ENCODE data around the gene BLVRB.

The BLVRB gene

DNA sequence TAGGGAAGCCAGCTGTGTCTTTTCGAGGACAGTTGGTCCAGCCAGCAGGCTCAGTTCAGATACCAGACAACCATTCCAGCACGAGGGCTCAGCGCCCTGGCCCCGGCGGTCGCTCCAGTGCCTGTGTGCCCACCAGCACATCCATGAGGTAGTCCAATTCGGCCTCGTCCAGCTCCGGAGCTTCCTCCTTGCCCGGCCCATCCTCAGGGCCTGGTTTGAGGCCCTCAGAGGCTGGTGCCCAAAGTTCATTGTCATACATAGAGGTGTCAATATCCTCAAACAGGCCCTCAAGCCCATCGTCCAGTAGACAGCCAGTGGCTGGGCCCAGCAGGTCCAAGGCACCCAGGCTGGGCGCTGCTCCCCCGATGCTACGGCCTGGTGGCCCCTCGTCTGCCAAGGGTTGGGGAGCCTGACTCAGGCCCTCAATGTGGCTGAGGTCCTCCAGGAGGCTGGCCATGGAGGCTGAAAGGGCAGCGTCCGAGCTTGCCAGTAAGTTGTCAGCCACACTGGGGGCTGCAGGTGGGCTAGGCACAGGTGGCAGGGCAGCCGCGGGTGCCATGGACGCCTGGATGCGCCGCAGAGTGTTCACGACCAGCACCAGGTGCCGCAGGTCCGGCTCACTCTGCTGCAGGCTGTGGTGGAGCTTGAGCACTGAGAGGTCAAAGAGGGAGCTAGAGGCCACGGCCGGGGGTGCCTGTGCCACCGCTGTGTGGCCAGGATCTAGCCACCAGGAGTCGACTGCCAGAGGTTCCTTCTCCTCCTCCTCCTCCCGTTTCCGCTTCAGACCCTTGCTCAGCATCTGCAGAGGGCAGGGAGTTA, 42.6 kb downstream of the BLVRB start:
- H3K9me3 ChIP-seq (replicated peaks in 1 of 2; ENCODE audit: control insufficient read depth in 2 of 2, insufficient read depth in 1 of 2, low read depth in 1 of 2, low read length in 2 of 2) = no peaks in the 10 kb centered on the region
- H3K4ac ChIP-seq (ENCODE audit: low read length) = no peak overlapping the region
- peak overlapping the region; percentile 65 for H3K18ac ChIP-seq (ENCODE audit: low read length)
- H3K4me1 ChIP-seq (ENCODE audit: control insufficient read depth in 2 of 2, insufficient read depth in 1 of 2, low read depth in 1 of 2, low read length in 2 of 2) = peaks cover 3 to 5% of the 10 kb centered on the region in 2 donors
- no CpG with 5 or more reads among the region's 31 CpGs for WGBS, 2 donors (ENCODE audit: extremely low coverage in 2 of 2, insufficient read length in 2 of 2, insufficient replicate concordance in 1 of 2)
- peak overlapping the region; percentile 76 for H3K23ac ChIP-seq (ENCODE audit: low read depth, low read length, poor library complexity)
- no peak overlapping the region for H3K4me2 ChIP-seq (ENCODE audit: insufficient read depth, low read length, poor library complexity, severe bottlenecking)
- no peak overlapping the region for H2BK5ac ChIP-seq (ENCODE audit: low read length)
- peaks cover 2% of the 10 kb centered on the region for H3K79me1 ChIP-seq (ENCODE audit: low read depth, low read length)
- no peak overlapping the region for H3K27ac ChIP-seq (replicated peaks; ENCODE audit: low read length)
- no peak for DNase-seq (ENCODE audit: low spot score)
- peak overlapping the region; percentile 43 for H2AK5ac ChIP-seq (ENCODE audit: low read depth, low read length)
- no peak overlapping the region for H2AFZ ChIP-seq (ENCODE audit: low read length)
- no peaks in the 10 kb centered on the region for H3K27me3 ChIP-seq (ENCODE audit: control insufficient read depth in 3 of 3, insufficient read depth in 3 of 3, low read depth in 1 of 3, low read length in 3 of 3)
- H3K36me3 ChIP-seq (replicated peaks in 1 of 2; ENCODE audit: control insufficient read depth in 2 of 2, insufficient read depth in 2 of 2, low read length in 2 of 2) = peaks cover 1 to 14% of the 10 kb centered on the region in 2 donors
- no peak overlapping the region for H4K8ac ChIP-seq (ENCODE audit: low read depth, low read length)
- peak overlapping the region; percentile 28 for H2BK12ac ChIP-seq (ENCODE audit: low read length)
- H4K91ac ChIP-seq (ENCODE audit: low read depth, low read length, poor library complexity) = peak overlapping the region; percentile 32
- peak overlapping the region; percentile 10 for H3K9ac ChIP-seq (ENCODE audit: low read depth, low read length, poor library complexity)
- H2BK15ac ChIP-seq (ENCODE audit: low read length) = peak overlapping the region; percentile 87
- no peak overlapping the region for H3K4me3 ChIP-seq (ENCODE audit: low read length in 2 of 2)
- H3K14ac ChIP-seq (ENCODE audit: low read length) = no peak overlapping the region
- no peak overlapping the region for H2BK120ac ChIP-seq (ENCODE audit: low read depth, low read length)

DNA sequence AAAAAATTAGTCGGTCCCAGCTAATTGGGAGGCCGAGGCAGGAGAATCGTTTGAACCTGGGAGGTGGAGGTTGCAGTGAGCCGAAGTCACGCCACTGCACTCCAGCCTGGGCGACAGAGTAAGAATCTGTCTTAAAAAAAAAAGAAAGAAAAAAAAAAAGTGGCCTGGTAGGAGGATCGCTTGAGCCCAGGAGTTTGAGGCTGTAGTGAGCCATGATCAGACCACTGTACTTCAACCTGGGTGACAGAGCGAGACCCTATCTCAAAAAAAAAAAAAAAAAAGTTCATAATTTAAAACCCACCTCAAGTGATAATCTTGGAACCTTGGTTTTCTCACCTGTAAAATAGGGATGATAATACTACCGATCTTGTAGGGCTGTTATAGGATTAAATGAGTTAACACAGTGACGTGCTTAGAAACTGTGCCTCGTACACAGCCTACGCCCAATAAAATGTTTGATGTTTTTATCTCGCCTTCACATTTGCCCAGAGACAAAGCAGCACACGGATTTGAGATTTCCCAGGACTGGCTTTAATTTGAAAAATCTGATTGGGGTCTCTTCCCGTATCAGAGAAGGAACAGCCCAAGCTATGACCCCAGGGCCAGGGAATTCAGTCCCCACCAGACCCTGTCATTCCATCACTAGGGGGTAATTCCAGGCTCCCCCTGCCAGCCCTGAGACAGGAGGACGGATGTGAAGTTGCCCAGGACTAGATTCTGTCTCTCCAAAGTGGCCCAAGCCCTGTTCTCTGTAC, 43.4 kb downstream of the BLVRB start:
- Histone ChIP-seq H2BK120ac (ENCODE audit: low read depth, low read length) (no peak overlapping the region), H3K23ac (ENCODE audit: low read depth, low read length, poor library complexity) (peak overlapping the region; percentile 76), H3K18ac (ENCODE audit: low read length) (no peak overlapping the region)

DNA sequence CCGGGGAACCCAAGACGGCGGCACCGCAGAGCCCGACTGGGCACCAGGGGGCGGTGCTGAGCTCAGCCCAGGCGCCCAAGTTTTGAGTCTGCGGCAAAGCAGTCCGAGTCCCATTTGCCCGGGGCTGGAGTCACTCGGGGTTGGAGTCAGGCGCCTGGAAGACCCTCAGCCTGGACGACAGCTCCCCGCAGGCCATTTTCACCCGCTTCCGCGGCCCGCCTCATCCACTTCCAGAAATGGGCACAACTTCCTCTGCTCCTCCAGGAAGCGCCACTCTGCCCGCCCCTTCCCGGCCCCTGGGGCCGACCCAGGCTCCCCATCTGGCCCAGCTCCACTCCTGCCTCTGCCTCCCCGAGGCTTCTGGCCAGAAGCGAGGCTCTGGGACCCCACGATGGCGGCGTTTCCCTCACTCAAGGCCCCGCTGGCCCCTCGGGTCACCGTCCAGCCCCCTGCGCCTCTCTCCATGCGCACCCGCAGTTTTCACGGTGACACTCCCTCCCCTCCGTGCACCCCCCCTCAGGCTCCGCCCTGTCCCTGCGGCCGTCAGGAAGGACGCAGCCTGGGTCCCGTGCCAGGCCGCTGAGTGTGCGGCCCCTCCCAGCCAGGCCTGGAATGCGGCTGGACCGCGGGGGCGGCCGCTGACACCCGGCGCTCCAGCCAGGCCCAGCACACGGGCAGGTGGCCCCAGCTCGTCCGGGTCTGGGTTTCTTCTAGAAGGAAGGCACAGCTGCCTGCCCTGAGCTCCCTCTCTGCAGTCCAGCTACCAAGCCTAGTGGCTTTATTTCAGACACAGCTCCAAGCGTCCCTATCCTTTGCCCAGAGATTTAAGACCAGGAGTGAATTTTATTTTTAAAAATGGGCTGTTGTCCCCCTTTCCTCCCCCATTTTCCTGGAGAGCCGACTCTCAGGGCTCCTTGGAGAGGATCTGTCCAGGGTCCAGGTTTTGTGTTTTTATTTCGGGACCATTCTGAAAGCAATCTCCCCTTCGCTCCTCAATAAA, 44.5 kb downstream of the BLVRB start:
- peaks cover 1 to 14% of the 10 kb centered on the region in 2 donors for H3K36me3 ChIP-seq (replicated peaks in 1 of 2; ENCODE audit: control insufficient read depth in 2 of 2, insufficient read depth in 2 of 2, low read length in 2 of 2)
- peak overlapping the region; percentile 68 to 82 for H3K4me3 ChIP-seq (ENCODE audit: low read length in 2 of 2)
- peak overlapping the region; percentile 83 for H3K9ac ChIP-seq (ENCODE audit: low read depth, low read length, poor library complexity)
- H3K4me2 ChIP-seq (ENCODE audit: insufficient read depth, low read length, poor library complexity, severe bottlenecking) = peak overlapping the region; percentile 92
- H3K14ac ChIP-seq (ENCODE audit: low read length) = no peak overlapping the region
- no peaks in the 10 kb centered on the region for H3K9me3 ChIP-seq (replicated peaks in 1 of 2; ENCODE audit: control insufficient read depth in 2 of 2, insufficient read depth in 1 of 2, low read depth in 1 of 2, low read length in 2 of 2)
- H3K27me3 ChIP-seq (ENCODE audit: control insufficient read depth in 3 of 3, insufficient read depth in 3 of 3, low read depth in 1 of 3, low read length in 3 of 3) = no peaks in the 10 kb centered on the region
- peak overlapping the region; percentile 97 for H2BK5ac ChIP-seq (ENCODE audit: low read length)
- H3K18ac ChIP-seq (ENCODE audit: low read length) = peak overlapping the region; percentile 97
- DNase-seq (ENCODE audit: low spot score) = peak; percentile 88
- H2AK5ac ChIP-seq (ENCODE audit: low read depth, low read length) = no peak overlapping the region
- peaks cover 7 to 10% of the 10 kb centered on the region in 2 donors for H3K4me1 ChIP-seq (ENCODE audit: control insufficient read depth in 2 of 2, insufficient read depth in 1 of 2, low read depth in 1 of 2, low read length in 2 of 2)
- H2AFZ ChIP-seq (ENCODE audit: low read length) = peak overlapping the region; percentile 99
- no peak overlapping the region for H3K4ac ChIP-seq (ENCODE audit: low read length)
- peaks cover 2% of the 10 kb centered on the region for H3K79me1 ChIP-seq (ENCODE audit: low read depth, low read length)
- H2BK120ac ChIP-seq (ENCODE audit: low read depth, low read length) = peak overlapping the region; percentile 49
- peak overlapping the region; percentile 31 for H2BK12ac ChIP-seq (ENCODE audit: low read length)
- peak overlapping the region; percentile 99 for H3K27ac ChIP-seq (replicated peaks; ENCODE audit: low read length)
- no peak overlapping the region for H4K8ac ChIP-seq (ENCODE audit: low read depth, low read length)
- H2BK15ac ChIP-seq (ENCODE audit: low read length) = peak overlapping the region; percentile 99
- H4K91ac ChIP-seq (ENCODE audit: low read depth, low read length, poor library complexity) = no peak overlapping the region
- WGBS, 2 donors (ENCODE audit: extremely low coverage in 2 of 2, insufficient read length in 2 of 2, insufficient replicate concordance in 1 of 2) = no CpG with 5 or more reads among the region's 56 CpGs
- peak overlapping the region; percentile 80 for H3K23ac ChIP-seq (ENCODE audit: low read depth, low read length, poor library complexity)

More for the DNA sequence above, 43.4 kb downstream of the BLVRB start:
- Histone ChIP-seq H3K4ac (ENCODE audit: low read length) (no peak overlapping the region), H2AFZ (ENCODE audit: low read length) (no peak overlapping the region), H3K9me3 (replicated peaks in 1 of 2; ENCODE audit: control insufficient read depth in 2 of 2, insufficient read depth in 1 of 2, low read depth in 1 of 2, low read length in 2 of 2) (no peaks in the 10 kb centered on the region), H3K4me1 (ENCODE audit: control insufficient read depth in 2 of 2, insufficient read depth in 1 of 2, low read depth in 1 of 2, low read length in 2 of 2) (peaks cover 6 to 8% of the 10 kb centered on the region in 2 donors), H2BK15ac (ENCODE audit: low read length) (no peak overlapping the region), H2BK5ac (ENCODE audit: low read length) (no peak overlapping the region), H3K79me1 (ENCODE audit: low read depth, low read length) (peaks cover 2% of the 10 kb centered on the region), H3K9ac (ENCODE audit: low read depth, low read length, poor library complexity) (no peak overlapping the region), H3K27ac (replicated peaks; ENCODE audit: low read length) (no peak overlapping the region), H3K4me3 (ENCODE audit: low read length in 2 of 2) (no peak overlapping the region), H2BK12ac (ENCODE audit: low read length) (no peak overlapping the region), H2AK5ac (ENCODE audit: low read depth, low read length) (peak overlapping the region; percentile 43), H3K36me3 (replicated peaks in 1 of 2; ENCODE audit: control insufficient read depth in 2 of 2, insufficient read depth in 2 of 2, low read length in 2 of 2) (peaks cover 1 to 14% of the 10 kb centered on the region in 2 donors), H3K27me3 (ENCODE audit: control insufficient read depth in 3 of 3, insufficient read depth in 3 of 3, low read depth in 1 of 3, low read length in 3 of 3) (no peaks in the 10 kb centered on the region), H3K4me2 (ENCODE audit: insufficient read depth, low read length, poor library complexity, severe bottlenecking) (no peak overlapping the region), H4K8ac (ENCODE audit: low read depth, low read length) (no peak overlapping the region), H3K14ac (ENCODE audit: low read length) (no peak overlapping the region), H4K91ac (ENCODE audit: low read depth, low read length, poor library complexity) (no peak overlapping the region)
- no peak for DNase-seq (ENCODE audit: low spot score)
- WGBS, 2 donors (ENCODE audit: extremely low coverage in 2 of 2, insufficient read length in 2 of 2, insufficient replicate concordance in 1 of 2) = no CpG with 5 or more reads among the region's 16 CpGs

Measured in neuronal stem cell (in vitro differentiated cells).